Measurements from ENCODE around the gene PPARGC1A. TPM values are rescaled to one million over a fixed set of nuclear protein-coding genes. Genes with fewer than 3 reads are reported as not detected.

Gene PPARGC1A
- total and polyA plus RNA-seq, 7 donors, result 2.0 to 8.6 (median 4.7) TPM

GRCh38 chr4:23923141-23923540 lies 33.3 kb upstream of the PPARGC1A start:
- Histone ChIP-seq H3K9me3 (no peaks in the 10 kb centered on the region), H3K36me3 (no peaks in the 10 kb centered on the region), H3K27ac (no peak overlapping the region), H3K27me3 (no peaks in the 10 kb centered on the region), H3K4me1 (no peaks in the 10 kb centered on the region), H3K4me3 (no peak overlapping the region)
- DNase-seq, result no peak
- 55 to 69% methylated on average over 3 of the region's 3 CpGs for WGBS, 2 donors
- no peak for TF ChIP-seq CTCF (IDR thresholded peaks at IDR 0.05)
- TF ChIP-seq POLR2A (IDR thresholded peaks at IDR 0.05), result no peak
- TF ChIP-seq EP300 (IDR thresholded peaks at IDR 0.05), result no peak
- no peak for TF ChIP-seq POLR2AphosphoS5 (IDR thresholded peaks at IDR 0.05)
- intact Hi-C loops (cut with DNase I), result no loop called here

DNA sequence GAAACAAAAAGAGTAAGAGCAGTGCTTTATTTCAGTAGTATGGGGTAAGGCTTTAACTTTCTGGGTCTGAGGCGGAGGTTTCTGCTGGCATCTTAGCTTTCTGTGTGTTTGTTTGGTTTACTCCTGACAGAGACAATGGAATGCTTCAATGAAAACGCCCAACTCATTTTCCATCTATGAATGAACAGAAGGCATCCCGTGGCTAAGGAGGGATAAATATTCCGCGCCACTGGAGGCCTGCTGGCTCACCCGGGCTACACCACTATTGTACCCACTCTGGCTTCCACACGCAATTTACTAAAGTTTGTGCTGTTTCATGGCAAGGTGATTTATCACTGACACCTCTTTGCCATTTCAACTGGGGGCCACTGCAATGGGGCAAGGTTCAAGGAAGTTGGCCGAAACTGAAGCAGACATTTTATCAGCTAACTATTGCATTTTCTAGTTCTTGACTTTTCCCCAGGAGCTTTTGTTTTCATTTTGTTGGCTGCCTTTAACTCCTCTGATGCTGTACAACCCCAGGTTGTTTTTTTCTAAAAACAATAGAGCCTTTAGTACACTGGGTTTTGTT lies 32.8 kb upstream of the PPARGC1A start:
- no peak for DNase-seq
- intact Hi-C loops (cut with DNase I), result no loop called here
- H3K27ac ChIP-seq, result no peak overlapping the region

GRCh38 chr4:23922013-23922412 lies 32.2 kb upstream of the PPARGC1A start:
- Histone ChIP-seq H3K4me1 (no peaks in the 10 kb centered on the region), H3K27me3 (no peaks in the 10 kb centered on the region), H3K36me3 (no peaks in the 10 kb centered on the region), H3K27ac (no peak overlapping the region), H3K9me3 (no peaks in the 10 kb centered on the region), H3K4me3 (no peak overlapping the region)
- DNase-seq, result no peak
- WGBS, 2 donors, result 97 to 99% methylated on average over 2 of the region's 2 CpGs
- TF ChIP-seq POLR2AphosphoS5 (IDR thresholded peaks at IDR 0.05) (no peak), EP300 (IDR thresholded peaks at IDR 0.05) (no peak), CTCF (IDR thresholded peaks at IDR 0.05) (no peak), POLR2A (IDR thresholded peaks at IDR 0.05) (no peak)
- intact Hi-C loops (cut with DNase I), result no loop called here

More for the DNA sequence above, 32.8 kb upstream of the PPARGC1A start:
- TF ChIP-seq POLR2AphosphoS5 (IDR thresholded peaks at IDR 0.05) (no peak), EP300 (IDR thresholded peaks at IDR 0.05) (no peak), CTCF (IDR thresholded peaks at IDR 0.05) (no peak), POLR2A (IDR thresholded peaks at IDR 0.05) (no peak)
- Histone ChIP-seq H3K9me3 (no peaks in the 10 kb centered on the region), H3K36me3 (no peaks in the 10 kb centered on the region), H3K4me3 (no peak overlapping the region), H3K27me3 (no peaks in the 10 kb centered on the region), H3K4me1 (no peaks in the 10 kb centered on the region)
- 93 to 94% methylated on average over 8 of the region's 8 CpGs for WGBS, 2 donors

- no peak for TF ChIP-seq EP300 (IDR thresholded peaks at IDR 0.05)
- TF ChIP-seq POLR2A (IDR thresholded peaks at IDR 0.05), result no peak
- TF ChIP-seq POLR2AphosphoS5 (IDR thresholded peaks at IDR 0.05), result no peak
- TF ChIP-seq CTCF (IDR thresholded peaks at IDR 0.05), result no peak
- 90 to 93% methylated on average over 6 of the region's 6 CpGs for WGBS, 2 donors
Measured at GRCh38 chr4:23921447-23921845, 31.6 kb upstream of the PPARGC1A start.

More at GRCh38 chr4:23921447-23921845, 31.6 kb upstream of the PPARGC1A start:
- no peaks in the 10 kb centered on the region for H3K4me1 ChIP-seq
- H3K27me3 ChIP-seq, result no peaks in the 10 kb centered on the region
- intact Hi-C loops (cut with DNase I), result no loop called here
- H3K4me3 ChIP-seq, result no peak overlapping the region
- no peak overlapping the region for H3K27ac ChIP-seq
- no peaks in the 10 kb centered on the region for H3K36me3 ChIP-seq
- DNase-seq, result no peak
- no peaks in the 10 kb centered on the region for H3K9me3 ChIP-seq
